Bronchial epithelial cell (primary cell): ENCODE data around the gene UTP11. TPM values are rescaled to one million over a fixed set of nuclear protein-coding genes. Genes with fewer than 3 reads are reported as not detected.

Experiments
- DNase-seq: peaks from one replicate; pipeline ENCODE4 v3.0.0-alpha.2; 2010; ENCODE audit warnings: low read depth
- FAIRE-seq: peaks from 2 replicates; lab custom pipeline; 2011; peaks lifted over from hg19 to GRCh38; lab: Jason Lieb, UNC
- H3K27me3 ChIP-seq: 2 replicates; pipeline ENCODE4 v1.5.1; 2011; ENCODE audit warnings: low read length; ENCODE audit not compliant: control insufficient read depth, insufficient read depth
- H3K36me3 ChIP-seq: 2 replicates; pipeline ENCODE4 v1.5.1; 2011; ENCODE audit warnings: low read length; ENCODE audit not compliant: control insufficient read depth, insufficient read depth
- H3K4me3 ChIP-seq: 2 replicates; pipeline ENCODE4 v1.5.1; 2011; ENCODE audit warnings: mild to moderate bottlenecking, low read depth, low read length, control low read depth
- total RNA-seq: library from RNA; depleted of rRNA; stranded (reverse); fragments of >200 nt; gene quantifications from 2 replicates; pipeline ENCODE4 v1.2.1, GENCODE V29; 2014
- TF ChIP-seq, protein P1 (sequence below): IDR thresholded peaks from 2 replicates; pipeline ENCODE4 v1.5.1; 2011; ENCODE audit warnings: mild to moderate bottlenecking, moderate library complexity, low read length, control low read depth, inconsistent platforms; ENCODE audit not compliant: insufficient read depth, severe bottlenecking

Gene UTP11
- total RNA-seq, 1 donor from 2014 or later, result 20.5 TPM

- no peak overlapping the region for H3K4me3 ChIP-seq
- no peaks in the 10 kb centered on the region for H3K36me3 ChIP-seq
- FAIRE-seq (no peak), DNase-seq (no peak)
- no peaks in the 10 kb centered on the region for H3K27me3 ChIP-seq
- TF ChIP-seq, protein P1, sequence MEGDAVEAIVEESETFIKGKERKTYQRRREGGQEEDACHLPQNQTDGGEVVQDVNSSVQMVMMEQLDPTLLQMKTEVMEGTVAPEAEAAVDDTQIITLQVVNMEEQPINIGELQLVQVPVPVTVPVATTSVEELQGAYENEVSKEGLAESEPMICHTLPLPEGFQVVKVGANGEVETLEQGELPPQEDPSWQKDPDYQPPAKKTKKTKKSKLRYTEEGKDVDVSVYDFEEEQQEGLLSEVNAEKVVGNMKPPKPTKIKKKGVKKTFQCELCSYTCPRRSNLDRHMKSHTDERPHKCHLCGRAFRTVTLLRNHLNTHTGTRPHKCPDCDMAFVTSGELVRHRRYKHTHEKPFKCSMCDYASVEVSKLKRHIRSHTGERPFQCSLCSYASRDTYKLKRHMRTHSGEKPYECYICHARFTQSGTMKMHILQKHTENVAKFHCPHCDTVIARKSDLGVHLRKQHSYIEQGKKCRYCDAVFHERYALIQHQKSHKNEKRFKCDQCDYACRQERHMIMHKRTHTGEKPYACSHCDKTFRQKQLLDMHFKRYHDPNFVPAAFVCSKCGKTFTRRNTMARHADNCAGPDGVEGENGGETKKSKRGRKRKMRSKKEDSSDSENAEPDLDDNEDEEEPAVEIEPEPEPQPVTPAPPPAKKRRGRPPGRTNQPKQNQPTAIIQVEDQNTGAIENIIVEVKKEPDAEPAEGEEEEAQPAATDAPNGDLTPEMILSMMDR, result no peak
Observed at GRCh38 chr1:38051079-38051543, 38.6 kb downstream of the UTP11 start.

GRCh38 chr1:38052750-38053415 lies 40.3 kb downstream of the UTP11 start:
- no peak for FAIRE-seq
- no peak overlapping the region for H3K4me3 ChIP-seq
- H3K27me3 ChIP-seq, result no peaks in the 10 kb centered on the region
- TF ChIP-seq, protein P1, result no peak
- no peaks in the 10 kb centered on the region for H3K36me3 ChIP-seq
- DNase-seq, result no peak

DNA sequence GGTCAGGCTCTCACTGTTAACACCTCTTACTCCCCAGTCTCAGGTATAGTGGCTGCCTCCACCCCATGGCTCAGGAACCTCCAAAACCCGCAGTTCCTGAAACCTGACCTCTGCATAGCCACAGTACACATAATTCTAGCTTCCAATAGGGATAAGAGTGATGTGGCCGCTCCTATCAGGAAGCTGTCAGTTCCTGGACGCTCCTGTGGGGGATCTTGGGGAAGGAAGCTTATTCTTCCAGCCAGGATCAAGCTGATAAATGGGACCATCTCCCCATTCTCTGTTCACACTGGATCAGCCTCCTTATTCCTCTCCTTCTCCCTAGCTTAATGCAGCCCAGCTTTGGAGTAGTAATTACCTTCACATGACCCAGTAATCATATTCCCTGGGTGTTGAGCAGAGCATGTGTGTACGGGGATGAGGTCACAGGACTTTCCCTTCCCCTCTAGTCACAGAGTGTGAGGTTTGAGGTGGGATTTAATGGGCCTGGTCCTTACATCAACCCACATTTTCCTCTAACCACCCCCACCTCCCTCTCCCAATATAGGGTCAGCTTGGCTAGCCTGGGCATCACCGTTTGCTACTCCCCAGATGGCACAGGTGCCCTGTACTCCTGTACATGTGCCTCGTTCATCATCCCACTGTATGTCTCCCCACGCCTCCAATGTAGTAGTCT lies 41.0 kb downstream of the UTP11 start:
- TF ChIP-seq, protein P1, result no peak
- H3K36me3 ChIP-seq, result no peaks in the 10 kb centered on the region
- DNase-seq (no peak), FAIRE-seq (no peak)
- H3K27me3 ChIP-seq, result no peaks in the 10 kb centered on the region
- H3K4me3 ChIP-seq, result no peak overlapping the region

- no peak for DNase-seq
- Histone ChIP-seq H3K36me3 (no peaks in the 10 kb centered on the region), H3K27me3 (no peaks in the 10 kb centered on the region), H3K4me3 (no peak overlapping the region)
- FAIRE-seq, result no peak
- TF ChIP-seq, protein P1, result no peak
Observed at GRCh38 chr1:38055398-38055797, 42.9 kb downstream of the UTP11 start.

DNA sequence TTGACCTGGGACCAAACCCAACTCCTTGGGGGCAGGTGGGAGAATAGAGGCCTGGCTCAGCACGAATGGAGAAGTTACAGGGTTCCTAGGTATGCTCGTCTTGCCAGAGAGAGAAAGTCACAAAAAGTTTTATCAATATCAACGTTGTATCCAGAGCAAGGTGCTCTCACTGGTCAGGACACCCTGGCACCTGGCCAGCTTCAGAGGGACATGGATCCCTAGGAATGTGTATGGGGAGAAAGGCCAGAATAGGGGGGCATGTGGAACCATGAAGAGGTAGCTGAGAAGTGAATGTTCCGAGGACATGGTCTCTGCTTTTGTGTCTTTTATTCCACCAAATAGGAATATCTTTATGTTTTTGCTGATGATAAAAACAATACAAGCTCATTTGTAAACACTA lies 43.4 kb downstream of the UTP11 start:
- no peak for FAIRE-seq
- no peak for DNase-seq
- TF ChIP-seq, protein P1, result no peak
- H3K27me3 ChIP-seq, result no peaks in the 10 kb centered on the region
- no peak overlapping the region for H3K4me3 ChIP-seq
- no peaks in the 10 kb centered on the region for H3K36me3 ChIP-seq
